OCI-LY7 (cell line): Measurements from ENCODE around the gene PRKG1. TPM values are rescaled to one million over a fixed set of nuclear protein-coding genes. Genes with fewer than 3 reads are reported as not detected.
A peak's percentile ranks its signal among the peaks of the same experiment; 100 is the strongest.
"Not testable (repeated sequence)": the region's sequence is repeated elsewhere in the genome, so short reads cannot be mapped to it uniquely, and the experiment has no call there.

Source experiments
- BruUV-seq: library from RNA; stranded (reverse); fragments of 400-500 nt; replicated peaks from 2 replicates; lab custom pipeline; 2021; lab: Mats Ljungman, UMichigan
- CTCF ChIA-PET: fragments of 300-600 bp; sonication (Branson Sonifier 250); formaldehyde crosslinking; loops from one replicate; lab custom pipeline; 2022; ENCODE audit warnings: antibody characterized with exemption; ENCODE audit not compliant: unreplicated experiment; lab: Charles Lee
- POLR2A ChIA-PET: fragments of 300-600 bp; sonication (Branson Sonifier 250); formaldehyde crosslinking; loops from one replicate; lab custom pipeline; 2022; ENCODE audit warnings: antibody characterized with exemption; lab: Charles Lee
- DNase-seq: peaks from one replicate; pipeline ENCODE4 v3.0.0-alpha.2; 2015; ENCODE audit warnings: low spot score
- H2AFZ ChIP-seq: fragments of 200-600 bp; sonication (generic), shearing (Covaris generic); 2 replicates; pipeline ENCODE4 v1.6.1; 2014; ENCODE audit warnings: mild to moderate bottlenecking, antibody characterized with exemption, low read length, moderate library complexity
- H3K27ac ChIP-seq: fragments of 200-600 bp; sonication (generic); 2 replicates; pipeline ENCODE4 v1.5.1; 2014; ENCODE audit warnings: mixed run types, low read depth, mild to moderate bottlenecking, moderate library complexity, low read length, inconsistent platforms; ENCODE audit not compliant: poor library complexity, severe bottlenecking
- H3K36me3 ChIP-seq: fragments of 200-600 bp; sonication (generic); 2 replicates; pipeline ENCODE4 v1.6.1; 2014; ENCODE audit warnings: mild to moderate bottlenecking, antibody characterized with exemption, low read length, moderate library complexity, mixed read lengths; ENCODE audit not compliant: insufficient read depth
- H3K4me1 ChIP-seq: fragments of 200-600 bp; sonication (generic); 2 replicates; pipeline ENCODE4 v1.5.1; 2014; ENCODE audit warnings: mild to moderate bottlenecking, low read length; ENCODE audit not compliant: insufficient read depth, poor library complexity, severe bottlenecking
- H3K4me2 ChIP-seq: fragments of 200-600 bp; sonication (generic); 2 replicates; pipeline ENCODE4 v1.6.1; 2014; ENCODE audit warnings: mild to moderate bottlenecking, low read length
- H3K4me3 ChIP-seq: fragments of 200-600 bp; sonication (generic); 2 replicates; pipeline ENCODE4 v1.5.1; 2014; ENCODE audit warnings: mild to moderate bottlenecking, low read depth, low read length; ENCODE audit not compliant: poor library complexity, severe bottlenecking
- H3K79me2 ChIP-seq: fragments of 200-600 bp; sonication (generic); 2 replicates; pipeline ENCODE4 v1.6.1; 2016; ENCODE audit warnings: low read depth, mild to moderate bottlenecking, low read length, moderate library complexity, mixed read lengths; ENCODE audit not compliant: insufficient read depth
- H3K9me2 ChIP-seq: fragments of 200-600 bp; sonication (generic); 2 replicates; pipeline ENCODE4 v1.6.1; 2016; ENCODE audit warnings: mild to moderate bottlenecking, low read length, mixed read lengths; ENCODE audit not compliant: insufficient read depth
- H3K9me3 ChIP-seq: fragments of 200-600 bp; sonication (generic); 2 replicates; pipeline ENCODE4 v1.6.1; 2014; ENCODE audit warnings: mild to moderate bottlenecking, mixed run types, low read length, mixed read lengths
- H4K20me1 ChIP-seq: fragments of 200-600 bp; sonication (generic); 2 replicates; pipeline ENCODE4 v1.6.1; 2014; ENCODE audit warnings: mild to moderate bottlenecking, antibody characterized with exemption, low read length, moderate library complexity, mixed read lengths; ENCODE audit not compliant: insufficient read depth
- CTCF ChIP-seq: fragments of 200-600 bp; sonication (generic); conservative IDR thresholded peaks from 2 replicates; pipeline ENCODE4 v1.5.1; 2014; ENCODE audit warnings: mild to moderate bottlenecking, antibody characterized with exemption, low read length, moderate library complexity, mixed read lengths
- EZH2phosphoT487 ChIP-seq: fragments of 200-600 bp; sonication (generic); IDR thresholded peaks from 2 replicates; pipeline ENCODE4 v1.6.1; 2018; ENCODE audit warnings: low read depth, borderline replicate concordance, mild to moderate bottlenecking, mixed run types, antibody characterized with exemption, low read length, moderate library complexity, mixed read lengths
- intact Hi-C: fragments of 100-400 bp; cut with micrococcal nuclease; formaldehyde crosslinking; loops from one replicate; pipeline ENCODE4 v1.10.0; 2022; ENCODE audit not compliant: unreplicated experiment
- total RNA-seq, 2 experiments: library from RNA; depleted of rRNA in 1 of 2; stranded (reverse); fragments of >200 nt in 1 of 2; shearing (Covaris generic) in 1 of 2; gene quantifications; 2 replicates each; pipeline ENCODE4 v1.2.3, GENCODE V29; 2014 to 2022

The PRKG1 gene
- total RNA-seq, 2 experiments from 2014 or later: not detected

- intact Hi-C loops: loop anchor here (5.0 kb wide), 1 partner anchor 576 kb away; no protein-coding TSS in a partner anchor
- DNase-seq: no peak
- CTCF ChIA-PET: no interaction called here
Observed at GRCh38 chr10:51386248-51386885, 312.1 kb downstream of the PRKG1 start.

DNA sequence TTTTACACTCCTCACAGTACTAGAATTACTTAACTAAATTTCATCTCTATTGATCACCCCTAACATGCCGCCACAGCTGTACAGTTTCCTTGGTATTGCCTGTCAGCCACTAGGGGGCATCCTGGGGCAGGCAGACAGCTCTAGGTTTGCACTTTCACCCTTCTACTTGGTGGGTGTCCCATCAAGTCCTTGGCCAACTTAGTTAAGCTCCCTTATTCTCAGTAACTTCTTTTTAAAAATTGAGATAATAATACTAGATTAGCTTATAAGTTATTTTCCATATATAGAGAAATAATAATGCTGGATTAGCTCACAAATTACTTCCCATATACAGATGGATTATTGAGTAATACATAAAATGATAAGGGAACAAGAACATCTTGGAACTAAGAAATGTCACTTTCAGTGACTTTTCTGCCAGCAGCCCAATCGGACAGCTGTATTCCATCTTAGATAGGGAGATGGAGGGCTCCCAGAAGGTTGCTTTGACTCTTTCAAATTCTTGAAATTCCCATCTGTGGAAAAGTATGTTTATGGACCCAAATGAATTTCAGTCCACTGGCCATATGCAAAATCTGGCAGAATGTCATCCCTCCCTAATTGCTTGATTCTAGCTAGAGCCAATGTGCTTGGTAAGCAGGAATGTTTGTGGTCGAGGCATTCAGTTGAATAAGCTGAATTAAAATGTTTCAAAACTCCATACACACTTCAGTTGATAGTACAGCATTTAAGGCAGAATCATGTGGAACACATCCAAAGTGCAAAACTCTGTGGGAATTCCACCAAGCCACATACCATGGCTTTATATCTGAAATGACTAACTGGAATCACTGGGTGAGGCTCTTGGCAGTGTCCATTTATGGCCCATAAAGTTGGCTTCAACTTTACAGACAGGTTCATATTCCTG is 315.4 kb downstream of the PRKG1 start:
- H3K27ac ChIP-seq: no peak overlapping the region
- CTCF ChIA-PET: interaction anchor here (1.1 kb wide), 1 partner anchor 827 kb away, joined by 3 read pairs; no protein-coding TSS in a partner anchor
- H2AFZ ChIP-seq: no peak overlapping the region
- H3K4me2 ChIP-seq: no peak overlapping the region
- H4K20me1 ChIP-seq: no peaks in the 10 kb centered on the region
- TF ChIP-seq EZH2phosphoT487: no peak
- peak; percentile 92 for TF ChIP-seq CTCF
- BruUV-seq: no TSS peak
- POLR2A ChIA-PET: interaction anchor here (0.8 to 1.1 kb wide), 2 partner anchors 11 to 99 kb away, joined by 3 to 6 read pairs; no protein-coding TSS in a partner anchor
- no peaks in the 10 kb centered on the region for H3K9me3 ChIP-seq
- no peaks in the 10 kb centered on the region for H3K9me2 ChIP-seq
- peak; percentile 51 for DNase-seq
- no peak overlapping the region for H3K4me3 ChIP-seq
- no peaks in the 10 kb centered on the region for H3K36me3 ChIP-seq
- intact Hi-C loops: loop anchor here (2.0 to 5.0 kb wide), 2 partner anchors 573 to 825 kb away; no protein-coding TSS in a partner anchor
- no peaks in the 10 kb centered on the region for H3K4me1 ChIP-seq
- H3K79me2 ChIP-seq: no peaks in the 10 kb centered on the region

More at GRCh38 chr10:51386248-51386885, 312.1 kb downstream of the PRKG1 start:
- H3K36me3 ChIP-seq: no peaks in the 10 kb centered on the region
- POLR2A ChIA-PET: no interaction called here
- H3K4me1 ChIP-seq: no peaks in the 10 kb centered on the region
- no peaks in the 10 kb centered on the region for H3K9me3 ChIP-seq
- BruUV-seq: no TSS peak
- H3K79me2 ChIP-seq: no peaks in the 10 kb centered on the region
- no peak overlapping the region for H2AFZ ChIP-seq
- no peak overlapping the region for H3K27ac ChIP-seq
- no peak overlapping the region for H3K4me2 ChIP-seq
- TF ChIP-seq CTCF (no peak), EZH2phosphoT487 (no peak)
- no peaks in the 10 kb centered on the region for H3K9me2 ChIP-seq
- no peaks in the 10 kb centered on the region for H4K20me1 ChIP-seq
- no peak overlapping the region for H3K4me3 ChIP-seq

DNA sequence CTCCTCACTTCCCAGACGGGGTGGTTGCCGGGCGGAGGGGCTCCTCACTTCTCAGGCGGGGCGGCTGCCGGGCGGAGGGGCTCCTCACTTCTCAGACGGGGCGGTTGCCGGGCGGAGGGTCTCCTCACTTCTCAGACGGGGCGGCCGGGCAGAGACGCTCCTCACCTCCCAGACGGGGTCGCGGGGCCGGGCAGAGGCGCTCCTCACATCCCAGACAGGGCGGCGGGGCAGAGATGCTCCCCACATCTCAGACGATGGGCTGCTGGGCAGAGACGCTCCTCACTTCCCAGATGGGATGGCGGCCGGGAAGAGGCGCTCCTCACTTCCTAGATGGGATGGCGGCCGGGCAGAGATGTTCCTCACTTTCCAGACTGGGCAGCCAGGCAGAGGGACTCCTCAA is 318.7 kb downstream of the PRKG1 start:
- BruUV-seq, H3K4me2 ChIP-seq, H3K79me2 ChIP-seq, POLR2A ChIA-PET, H3K36me3 ChIP-seq, H3K9me3 ChIP-seq, intact Hi-C loops, H3K4me1 ChIP-seq, H4K20me1 ChIP-seq, H3K9me2 ChIP-seq, DNase-seq, H2AFZ ChIP-seq, H3K4me3 ChIP-seq, CTCF ChIA-PET, H3K27ac ChIP-seq: not testable (repeated sequence)
